Measurements from ENCODE around the gene CDH24. TPM values are rescaled to one million over a fixed set of nuclear protein-coding genes. Genes with fewer than 3 reads are reported as not detected.

Gene CDH24
- total and polyA plus RNA-seq, 10 of the 15 experiments (the other 5 are each of a cell fraction or from before 2014, with no cell fraction given): 0.10 to 1.5 (median 0.45) TPM; not detected in 2

- 99% methylated on average over 12 of the region's 12 CpGs for WGBS (ENCODE audit: insufficient coverage, insufficient replicate concordance, low lambda C conversion rate, missing lambda C conversion rate)
- ATAC-seq: no peak
- DNase-seq (ENCODE audit: low read depth, low spot score): no peak
- no peak overlapping the region for H2AFZ ChIP-seq (ENCODE audit: control insufficient read depth, low read depth, low read length)
- ChIA-PET RAD21 (ENCODE audit: unreplicated experiment) (no interaction called here), POLR2A (interaction anchor here (1.0 to 1.7 kb wide), 2 partner anchors 83 to 517 kb away, joined by 3 to 6 read pairs; no protein-coding TSS in a partner anchor), CTCF (interaction anchor here (0.7 to 5.3 kb wide), 5 partner anchors 13 to 31 kb away, joined by 3 to 60 read pairs (median 9); no protein-coding TSS in a partner anchor), SMC1A (ENCODE audit: uncharacterized antibody, unreplicated experiment) (interaction anchor here (0.6 to 2.3 kb wide), 5 partner anchors 9 to 64 kb away, joined by 3 to 11 read pairs (median 3); no protein-coding TSS in a partner anchor)
- H3K79me2 ChIP-seq (ENCODE audit: control insufficient read depth, insufficient read depth, low read length): peaks cover 30% of the 10 kb centered on the region
- no peak overlapping the region for H3K4me2 ChIP-seq (ENCODE audit: control insufficient read depth, insufficient read depth)
- H3K36me3 ChIP-seq (ENCODE audit: control insufficient read depth in 2 of 2, insufficient read depth in 2 of 2, low read length in 1 of 2): peaks cover 4 to 37% of the 10 kb centered on the region in 2 experiments
- H3K27me3 ChIP-seq (replicated peaks in 1 of 2; ENCODE audit: control insufficient read depth in 2 of 2, insufficient read depth in 2 of 2, low read length in 1 of 2): no peaks in the 10 kb centered on the region
- H4K20me1 ChIP-seq (ENCODE audit: control insufficient read depth, insufficient read depth): 0 out of 2 replicates have a peak, but pooled peaks cover 7% of the 10 kb centered on the region
- intact Hi-C loops (cut with micrococcal nuclease; ENCODE audit: unreplicated experiment) (no loop called here), in situ Hi-C loops (cut with MboI) (no loop called here)
- no peak for TF ChIP-seq CBFB (IDR thresholded peaks at IDR 0.05; ENCODE audit: low read depth)
- TF ChIP-seq YBX1 (IDR thresholded peaks at IDR 0.05): no peak
- TF ChIP-seq TCF7 (IDR thresholded peaks at IDR 0.05; ENCODE audit: borderline replicate concordance): no peak
- TF ChIP-seq KDM1A (IDR thresholded peaks at IDR 0.05; ENCODE audit: borderline replicate concordance): no peak
- TF ChIP-seq HCFC1 (IDR thresholded peaks at IDR 0.05; ENCODE audit: low read length): no peak
- no peak for TF ChIP-seq ZNF24 (IDR thresholded peaks at IDR 0.05)
- no peak for TF ChIP-seq IKZF1 (conservative IDR thresholded peaks at IDR 0.05)
- TF ChIP-seq ESRRA (IDR thresholded peaks at IDR 0.05; ENCODE audit: low read length): no peak
- no peak for TF ChIP-seq CREB1 (IDR thresholded peaks at IDR 0.05; ENCODE audit: low read depth)
- no peak for TF ChIP-seq HDAC2 (IDR thresholded peaks at IDR 0.05)
- TF ChIP-seq USF1 (IDR thresholded peaks at IDR 0.05; ENCODE audit: borderline replicate concordance, extremely low read length, insufficient read depth, low read depth, low read length): no peak
- TF ChIP-seq POLR2A (IDR thresholded peaks at IDR 0.05; ENCODE audit: low read depth, low read length): no peak
- no peak for TF ChIP-seq E2F4 (IDR thresholded peaks at IDR 0.05; ENCODE audit: low read depth, low read length)
- TF ChIP-seq BCL3 (IDR thresholded peaks at IDR 0.05; ENCODE audit: borderline replicate concordance, insufficient read depth, low read depth, low read length, poor library complexity, severe bottlenecking): no peak
- H3K4me1 ChIP-seq (ENCODE audit: control insufficient read depth, insufficient read depth, low read length): no peaks in the 10 kb centered on the region; the same call in 1 of the 2 replicates
- no peak overlapping the region for H3K4me3 ChIP-seq
- H3K9ac ChIP-seq (ENCODE audit: control insufficient read depth, insufficient read depth, low read length): no peak overlapping the region
- no TSS peak for BruUV-seq (replicated peaks)
- H3K27ac ChIP-seq (ENCODE audit: control insufficient read depth, insufficient read depth): no peak overlapping the region
- FAIRE-seq: no peak
- no peaks in the 10 kb centered on the region for H3K9me3 ChIP-seq (replicated peaks; ENCODE audit: control insufficient read depth, insufficient read depth, low read length)
These were observed 32.4 kb upstream of the CDH24 start for GRCh38 chr14:23089498-23090253.
